DMS114 treated with DMSO at 0.1 percent for 48 hours (cell line): ENCODE data around the gene GZMM.

Experiments
- DNase-seq: peaks from one replicate; lab custom pipeline; 2025; ENCODE audit not compliant: unreplicated experiment; lab: John Stamatoyannopoulos, UW

GZMM gene

DNA sequence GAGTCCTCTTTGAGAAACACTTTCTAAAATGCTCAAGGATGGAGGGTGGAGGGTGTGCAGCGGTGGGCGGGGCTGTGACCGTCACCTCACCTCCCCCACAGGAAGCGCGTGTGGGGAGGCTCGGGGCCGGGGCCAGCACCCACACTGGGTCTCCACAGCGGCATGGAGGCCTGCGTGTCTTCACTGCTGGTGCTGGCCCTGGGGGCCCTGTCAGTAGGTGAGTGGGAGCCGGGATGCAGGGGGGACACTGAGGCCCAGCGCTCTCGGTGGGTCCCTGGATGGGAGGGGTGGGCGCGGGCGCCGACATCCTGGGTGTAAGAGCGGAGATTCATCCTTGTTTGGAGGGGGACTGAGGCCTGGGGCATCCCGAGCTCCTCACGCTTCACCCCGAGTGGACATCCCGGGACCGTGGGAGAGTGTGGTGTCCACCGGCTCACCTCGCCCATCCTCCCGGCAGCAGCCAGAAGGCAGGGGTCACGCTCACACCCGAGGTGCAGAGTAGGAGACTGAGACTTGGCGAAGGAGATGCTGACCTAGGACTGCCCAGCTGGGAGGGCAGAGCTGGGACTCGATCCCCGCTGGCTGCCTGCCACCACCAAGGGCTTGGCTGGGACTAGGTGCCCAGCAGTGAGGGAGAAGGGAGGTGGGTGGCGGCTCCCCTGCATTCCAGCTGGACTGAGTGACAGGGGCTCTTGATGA is at the start of gene GZMM:
Gene GZMM (plus strand): TSS at position 144 of the 699 bp plus-strand sequence. CDS start 19 bp downstream, at position 163.
- DNase-seq = no peak

DNA sequence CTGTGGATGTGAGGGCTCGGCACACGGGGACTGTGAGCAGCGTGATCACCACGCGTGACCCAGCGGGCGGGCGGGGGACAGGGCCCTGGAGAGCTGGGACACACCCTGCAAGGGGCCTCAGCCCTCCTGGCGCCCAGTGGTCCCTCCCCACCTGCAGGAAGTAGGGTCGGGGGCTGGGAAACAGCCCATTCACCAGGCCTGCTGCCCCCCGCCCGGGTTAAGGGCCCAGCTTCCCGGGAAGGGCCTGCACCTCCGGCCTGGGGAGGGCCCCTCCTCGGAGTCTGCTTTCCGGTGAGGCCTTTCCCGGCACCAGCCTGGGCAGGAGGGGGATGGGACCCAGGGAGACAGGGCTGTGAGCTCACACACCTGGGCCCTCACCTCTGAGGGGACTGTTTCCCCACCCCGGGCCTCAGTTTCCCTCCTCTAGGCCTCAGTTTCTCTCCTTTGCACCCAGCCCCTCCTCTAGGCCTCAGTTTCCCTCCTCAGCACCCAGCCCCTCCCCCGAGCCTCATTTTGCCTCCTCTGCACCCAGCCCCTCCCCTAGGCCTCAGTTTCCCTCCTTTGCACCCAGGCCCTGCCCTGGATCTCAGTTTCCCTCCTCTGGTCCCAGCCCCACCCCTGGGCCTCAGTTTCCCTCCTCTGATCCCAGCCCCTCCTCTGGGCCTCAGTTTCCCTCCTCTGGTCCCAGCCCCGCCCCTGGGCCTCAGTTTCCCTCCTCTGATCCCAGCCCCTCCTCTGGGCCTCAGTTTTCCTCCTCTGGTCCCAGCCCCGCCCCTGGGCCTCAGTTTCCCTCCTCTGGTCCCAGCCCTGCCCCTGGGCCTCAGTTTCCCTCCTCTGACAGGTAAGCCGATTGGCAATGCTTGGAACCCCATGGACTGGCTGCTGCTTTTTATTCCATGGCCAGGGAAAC is 49.4 kb upstream of the GZMM start:
- DNase-seq = no peak

DNA sequence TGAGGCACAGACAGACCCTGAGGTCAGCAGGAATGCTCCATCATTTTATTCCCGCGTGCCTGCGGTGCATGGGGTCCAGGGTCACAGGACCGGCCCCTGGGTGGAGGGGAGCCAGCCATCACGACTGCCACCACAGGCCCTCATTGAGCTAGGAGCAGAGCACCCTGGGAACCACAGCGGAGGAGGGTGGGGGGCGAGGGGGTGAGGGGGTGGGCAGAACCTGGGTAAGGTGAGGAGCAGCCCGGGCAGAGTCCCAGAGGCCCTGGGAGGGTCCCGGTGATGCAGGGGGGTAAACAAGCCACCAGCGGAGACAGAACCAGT is 48.8 kb upstream of the GZMM start:
- no peak for DNase-seq

DNA sequence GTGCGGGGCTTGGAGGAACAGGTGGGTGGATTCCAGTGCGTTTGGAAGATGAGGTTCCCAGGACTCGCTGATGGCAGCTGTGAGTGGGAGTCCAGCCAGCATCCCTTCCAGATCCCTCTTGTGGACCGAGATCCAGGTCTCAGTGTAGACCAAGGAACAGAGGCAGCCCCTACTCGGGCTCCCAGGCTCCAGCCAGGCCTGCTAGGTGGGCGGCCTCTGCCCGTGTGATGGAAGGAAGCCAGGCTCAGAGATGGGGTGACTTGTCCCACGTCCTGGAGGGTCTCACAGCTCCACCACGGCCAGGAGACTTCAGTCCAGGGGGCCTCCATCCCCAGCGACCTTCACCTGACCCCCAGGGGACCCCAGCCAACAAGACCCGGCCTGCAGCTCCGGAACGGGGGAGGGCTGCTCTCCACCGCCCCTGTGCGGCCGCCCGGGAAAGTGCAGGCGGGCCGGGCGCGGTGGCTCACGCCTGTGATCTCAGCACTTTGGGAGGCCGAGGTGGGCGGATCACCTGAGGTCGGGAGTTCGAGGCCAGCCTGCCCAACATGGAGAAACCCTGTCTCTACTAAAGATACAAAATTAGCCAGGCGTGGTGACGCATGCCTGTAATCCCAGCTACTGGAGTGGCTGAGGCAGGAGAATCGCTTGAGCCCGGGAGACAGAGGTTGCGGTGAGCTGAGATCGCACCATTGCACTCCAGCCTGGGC is 48.3 kb upstream of the GZMM start:
- no peak for DNase-seq

DNA sequence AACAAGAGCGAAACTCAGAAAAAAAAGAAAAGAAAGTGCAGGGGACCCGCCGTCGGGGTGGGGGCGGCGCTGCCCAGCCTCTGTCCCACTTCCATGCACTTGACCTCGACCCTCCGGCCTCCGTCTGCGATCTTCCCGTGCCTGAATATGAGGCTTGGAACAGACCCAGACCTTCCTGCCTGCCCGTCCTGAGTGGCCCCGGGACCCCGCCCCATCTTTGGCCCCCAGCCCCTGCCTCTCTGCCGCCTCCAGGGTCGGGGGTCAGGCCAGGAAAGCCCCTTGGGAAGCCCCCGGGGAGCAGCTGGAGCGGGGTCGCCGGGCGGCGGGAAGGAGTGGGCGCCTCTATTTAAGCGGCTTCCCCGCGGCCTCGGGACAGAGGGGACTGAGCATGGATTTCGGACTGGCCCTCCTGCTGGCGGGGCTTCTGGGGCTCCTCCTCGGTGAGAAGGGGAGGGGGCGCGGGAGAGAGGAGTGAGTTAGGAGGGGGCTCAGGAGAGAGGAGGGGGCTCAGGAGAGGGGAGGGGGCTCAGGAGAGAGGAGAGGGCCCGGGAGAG is 47.7 kb upstream of the GZMM start, which contains the start of gene MADCAM1:
Gene MADCAM1 (plus strand): TSS at position 375 of the 554 bp plus-strand sequence. CDS start 14 bp downstream, at position 389.
- no peak for DNase-seq

DNA sequence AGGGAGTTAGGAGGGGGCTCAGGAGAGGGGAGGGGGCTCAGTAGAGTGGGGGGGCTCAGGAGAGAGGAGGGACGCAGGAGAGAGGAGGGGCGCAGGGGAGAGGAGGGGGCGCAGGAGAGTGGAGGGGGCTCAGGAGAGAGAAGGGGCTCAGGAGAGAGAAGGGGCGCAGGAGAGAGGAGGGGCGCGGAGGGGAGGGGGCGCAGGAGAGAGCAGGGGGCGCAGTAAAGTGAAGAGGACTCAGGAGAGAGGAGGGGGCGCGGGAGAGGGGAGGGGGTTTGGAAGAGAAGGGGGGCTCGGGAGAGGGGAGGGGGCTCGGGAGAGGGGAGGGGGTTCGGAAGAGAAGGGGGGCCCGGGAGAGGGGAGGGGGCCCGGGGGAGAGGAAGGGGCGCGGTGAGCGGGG is 46.9 kb upstream of the GZMM start:
- DNase-seq = no peak

DNA sequence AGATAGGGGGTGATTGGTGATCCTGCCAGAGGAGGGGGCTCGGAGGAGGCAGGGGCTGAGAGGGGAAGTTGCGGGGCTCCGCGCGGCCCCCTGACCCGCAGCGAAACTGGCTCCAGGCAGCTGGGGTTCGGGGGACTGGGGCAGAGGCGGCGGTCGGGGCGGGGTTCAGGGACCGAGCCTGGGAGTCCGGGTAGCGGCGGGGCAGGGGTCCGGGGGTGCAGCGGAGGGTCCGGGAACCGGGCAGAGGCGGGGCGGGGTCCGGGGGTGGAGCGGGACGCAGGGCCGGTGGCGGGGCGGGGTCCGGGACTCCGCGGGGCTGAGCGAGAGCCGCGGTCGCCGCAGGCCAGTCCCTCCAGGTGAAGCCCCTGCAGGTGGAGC is 46.4 kb upstream of the GZMM start:
- no peak for DNase-seq

DNA sequence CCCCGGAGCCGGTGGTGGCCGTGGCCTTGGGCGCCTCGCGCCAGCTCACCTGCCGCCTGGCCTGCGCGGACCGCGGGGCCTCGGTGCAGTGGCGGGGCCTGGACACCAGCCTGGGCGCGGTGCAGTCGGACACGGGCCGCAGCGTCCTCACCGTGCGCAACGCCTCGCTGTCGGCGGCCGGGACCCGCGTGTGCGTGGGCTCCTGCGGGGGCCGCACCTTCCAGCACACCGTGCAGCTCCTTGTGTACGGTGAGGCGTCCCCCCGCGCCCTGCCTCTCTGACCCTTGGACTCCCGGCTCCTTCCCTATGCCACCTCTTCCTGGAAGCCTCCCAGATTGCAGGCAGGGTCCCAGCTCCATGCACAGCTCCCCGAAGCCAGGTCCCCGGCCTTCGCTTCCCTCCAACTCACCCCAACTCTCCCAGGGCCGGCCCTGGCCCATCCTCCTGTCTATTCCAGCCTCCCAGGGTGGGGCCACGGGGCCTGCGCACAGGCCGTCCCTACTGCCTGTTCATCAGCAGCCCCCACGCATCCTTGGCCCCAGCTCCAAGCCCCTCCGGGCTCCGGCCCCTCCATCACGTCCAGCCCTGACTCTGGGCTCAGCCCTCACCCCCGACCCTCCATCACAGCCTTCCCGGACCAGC is 45.9 kb upstream of the GZMM start:
- DNase-seq = no peak

DNA sequence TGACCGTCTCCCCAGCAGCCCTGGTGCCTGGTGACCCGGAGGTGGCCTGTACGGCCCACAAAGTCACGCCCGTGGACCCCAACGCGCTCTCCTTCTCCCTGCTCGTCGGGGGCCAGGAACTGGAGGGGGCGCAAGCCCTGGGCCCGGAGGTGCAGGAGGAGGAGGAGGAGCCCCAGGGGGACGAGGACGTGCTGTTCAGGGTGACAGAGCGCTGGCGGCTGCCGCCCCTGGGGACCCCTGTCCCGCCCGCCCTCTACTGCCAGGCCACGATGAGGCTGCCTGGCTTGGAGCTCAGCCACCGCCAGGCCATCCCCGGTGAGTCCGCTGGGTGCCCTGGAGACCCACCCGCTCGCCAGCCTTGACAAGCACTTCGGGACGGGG is 45.4 kb upstream of the GZMM start:
- no peak for DNase-seq

DNA sequence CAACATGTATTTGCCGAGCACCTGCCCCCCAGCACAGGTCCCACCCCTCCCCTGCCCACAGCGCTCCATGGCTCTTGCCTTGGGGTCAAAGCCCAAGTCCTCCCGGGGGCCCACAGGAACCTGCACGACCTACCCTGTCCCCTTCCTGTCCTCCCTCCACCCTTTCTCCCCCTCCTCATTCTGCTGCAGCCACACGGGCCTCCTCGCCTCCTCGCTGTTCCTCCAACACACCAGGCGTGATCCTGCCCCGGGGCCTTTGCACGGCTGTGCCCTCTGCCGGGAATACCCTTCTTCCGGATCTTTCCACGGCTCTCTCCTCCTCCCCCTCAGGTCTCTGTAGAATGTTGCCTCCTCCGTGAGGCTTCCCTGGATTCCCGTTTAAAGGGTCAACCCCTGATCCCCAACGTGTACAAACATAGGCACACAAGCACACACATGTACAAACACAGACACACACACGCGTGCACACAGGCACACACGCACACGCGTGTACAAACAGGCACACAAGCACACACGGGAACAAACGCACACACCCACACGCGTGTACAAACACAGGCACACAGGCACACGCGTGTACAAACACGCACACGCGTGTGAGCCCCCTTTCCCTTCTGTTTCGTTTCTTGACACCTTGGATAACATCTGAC is 44.8 kb upstream of the GZMM start:
- DNase-seq = no peak

DNA sequence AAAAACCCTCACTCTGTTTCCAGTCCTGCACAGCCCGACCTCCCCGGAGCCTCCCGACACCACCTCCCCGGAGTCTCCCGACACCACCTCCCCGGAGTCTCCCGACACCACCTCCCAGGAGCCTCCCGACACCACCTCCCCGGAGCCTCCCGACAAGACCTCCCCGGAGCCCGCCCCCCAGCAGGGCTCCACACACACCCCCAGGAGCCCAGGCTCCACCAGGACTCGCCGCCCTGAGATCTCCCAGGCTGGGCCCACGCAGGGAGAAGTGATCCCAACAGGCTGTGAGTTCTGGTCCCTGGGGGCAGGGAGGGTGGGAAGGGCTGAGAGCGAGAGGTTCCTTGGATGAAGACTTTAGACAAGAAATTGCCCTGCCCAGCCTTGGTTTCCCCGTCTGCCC is 42.2 kb upstream of the GZMM start:
- DNase-seq = no peak

DNA sequence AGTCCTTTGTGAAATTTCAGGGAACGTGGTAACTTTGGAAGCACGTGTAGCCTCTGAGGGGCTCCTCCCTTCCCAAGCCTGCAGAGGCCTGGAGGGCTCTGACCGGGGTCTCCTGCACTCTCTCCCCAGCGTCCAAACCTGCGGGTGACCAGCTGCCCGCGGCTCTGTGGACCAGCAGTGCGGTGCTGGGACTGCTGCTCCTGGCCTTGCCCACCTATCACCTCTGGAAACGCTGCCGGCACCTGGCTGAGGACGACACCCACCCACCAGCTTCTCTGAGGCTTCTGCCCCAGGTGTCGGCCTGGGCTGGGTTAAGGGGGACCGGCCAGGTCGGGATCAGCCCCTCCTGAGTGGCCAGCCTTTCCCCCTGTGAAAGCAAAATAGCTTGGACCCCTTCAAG is 39.2 kb upstream of the GZMM start:
- DNase-seq = no peak

DNA sequence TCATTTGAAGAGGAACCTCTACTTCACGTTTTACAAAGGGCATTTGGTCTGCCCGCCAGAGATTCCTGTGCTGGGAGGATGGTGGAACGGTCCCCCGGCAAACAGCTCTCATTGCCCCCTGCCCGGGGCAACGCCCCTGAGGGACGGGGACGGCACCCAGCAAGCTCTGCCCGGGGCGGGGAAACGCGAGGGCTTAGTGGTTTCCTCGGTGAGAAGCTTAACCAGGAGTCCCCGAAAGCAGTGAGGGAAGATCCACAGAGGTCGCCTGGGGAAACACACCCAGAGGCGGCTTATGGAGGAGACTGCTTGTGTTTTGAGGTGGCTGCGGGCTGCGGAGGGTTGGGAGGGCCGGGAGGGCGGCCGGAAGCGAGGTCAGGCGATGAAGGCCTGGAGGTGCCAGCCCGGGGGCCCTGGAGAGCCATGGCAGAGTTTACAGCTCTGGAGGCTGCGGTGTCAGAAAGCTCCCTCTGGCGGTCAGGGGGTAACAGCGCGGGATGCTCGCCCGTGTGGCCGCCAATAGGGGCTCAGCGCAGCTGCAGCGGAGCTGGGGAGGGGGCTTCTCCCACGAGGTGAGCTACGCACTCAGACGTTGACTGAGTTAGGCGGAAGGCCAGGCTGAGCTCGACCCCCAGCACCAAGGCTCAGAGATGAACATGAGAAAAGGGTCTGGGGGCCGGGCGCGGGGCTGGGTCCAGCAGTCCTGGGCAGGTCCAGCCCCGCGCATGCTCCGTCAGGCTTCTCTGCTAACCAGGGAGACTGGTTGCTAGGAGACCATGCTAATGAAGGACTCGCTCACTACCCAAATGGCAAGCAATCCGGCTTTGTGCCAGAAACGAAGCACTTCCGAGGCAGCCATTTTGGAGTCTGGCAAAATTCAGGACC is 37.2 kb upstream of the GZMM start:
- DNase-seq = peak; percentile 93

DNA sequence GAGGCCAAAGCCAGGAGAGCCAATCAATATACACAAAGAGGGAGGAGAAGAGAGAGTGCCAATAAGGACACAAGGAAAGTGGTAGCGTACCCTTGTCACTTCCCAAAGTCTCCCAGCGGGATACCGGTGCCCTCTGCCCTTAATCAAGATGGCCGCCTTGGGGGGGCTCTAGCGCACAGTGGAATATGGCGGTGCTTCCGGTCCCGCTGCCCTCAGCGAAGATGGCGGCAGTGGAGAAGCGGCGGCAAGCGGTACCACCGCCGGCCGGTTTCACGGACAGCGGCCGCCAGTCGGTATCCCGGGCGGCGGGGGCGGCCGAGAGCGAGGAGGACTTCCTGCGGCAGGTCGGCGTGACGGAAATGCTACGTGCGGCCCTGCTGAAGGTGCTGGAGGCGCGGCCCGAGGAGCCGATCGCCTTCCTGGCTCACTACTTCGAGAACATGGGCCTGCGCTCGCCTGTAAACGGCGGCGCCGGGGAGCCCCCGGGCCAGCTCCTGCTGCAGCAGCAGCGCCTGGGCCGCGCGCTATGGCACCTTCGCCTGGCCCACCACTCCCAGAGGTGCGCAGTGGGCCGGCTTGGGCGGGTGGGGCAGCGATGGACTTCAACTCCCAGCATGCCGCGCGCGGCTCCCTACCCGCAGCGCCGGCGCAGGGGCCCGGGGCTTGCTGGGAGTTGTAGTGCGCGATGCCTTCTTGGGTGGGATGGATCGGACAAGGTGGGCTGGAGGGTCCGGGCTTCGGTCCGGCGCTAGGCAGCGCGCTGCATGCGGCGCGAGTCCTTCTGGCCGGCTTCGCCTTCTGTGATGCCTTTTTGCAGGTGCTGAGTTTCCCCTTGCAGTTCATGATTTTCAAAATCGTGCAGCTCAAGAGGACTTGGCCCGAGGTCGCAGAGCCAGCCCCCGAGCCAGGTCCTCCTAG is 36.3 kb upstream of the GZMM start, which contains the start of gene TPGS1:
Gene TPGS1 (plus strand): TSS at position 212 of the 918 bp plus-strand sequence. CDS start 10 bp downstream, at position 222.
- peak; percentile 53 for DNase-seq

DNA sequence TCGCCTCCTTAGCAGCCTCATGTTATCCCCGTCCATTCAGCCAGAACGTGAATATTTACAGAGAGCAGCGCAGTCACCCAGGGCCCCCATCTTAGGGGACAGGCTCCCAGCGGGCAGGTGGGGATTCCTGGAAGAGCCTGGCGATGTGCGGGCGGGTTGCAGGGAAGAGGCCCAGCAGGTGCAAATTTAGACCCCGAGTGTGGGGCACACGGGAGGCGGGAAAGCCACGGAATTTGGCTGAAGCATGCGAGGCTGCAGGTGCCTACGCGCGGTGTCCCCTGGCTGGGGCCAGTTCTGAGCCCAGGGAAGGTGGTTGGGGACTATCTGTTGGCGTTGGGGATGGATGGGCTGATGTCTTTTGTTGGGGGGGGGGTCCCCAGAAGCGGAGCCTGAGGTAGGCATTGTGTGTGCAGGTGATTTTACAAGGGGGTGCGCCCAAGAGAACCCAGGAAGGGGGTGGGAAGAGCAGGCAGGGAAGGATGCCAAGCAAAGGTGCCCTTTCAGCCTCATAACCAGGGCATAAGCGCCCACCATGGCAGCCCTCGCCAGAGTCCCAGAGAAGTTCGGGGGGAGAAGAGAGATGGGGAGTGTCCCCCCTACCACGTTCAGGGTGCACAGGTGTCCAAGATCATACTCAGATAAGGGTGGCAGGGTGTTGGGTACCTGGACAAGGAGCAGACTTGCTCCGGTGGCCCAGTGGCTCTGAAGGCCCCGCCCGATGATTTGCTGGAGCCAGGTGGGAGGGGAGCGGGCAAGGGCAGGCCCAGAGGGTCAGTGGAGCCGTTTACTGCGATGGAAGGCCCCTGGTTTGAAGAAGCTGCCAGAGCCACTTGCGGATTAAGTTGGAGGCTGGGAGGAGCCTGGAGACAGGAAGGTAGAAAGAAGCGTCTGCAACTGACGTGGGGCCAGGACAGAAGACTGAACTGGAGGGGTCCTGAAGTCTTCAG is 35.4 kb upstream of the GZMM start:
- no peak for DNase-seq

DNA sequence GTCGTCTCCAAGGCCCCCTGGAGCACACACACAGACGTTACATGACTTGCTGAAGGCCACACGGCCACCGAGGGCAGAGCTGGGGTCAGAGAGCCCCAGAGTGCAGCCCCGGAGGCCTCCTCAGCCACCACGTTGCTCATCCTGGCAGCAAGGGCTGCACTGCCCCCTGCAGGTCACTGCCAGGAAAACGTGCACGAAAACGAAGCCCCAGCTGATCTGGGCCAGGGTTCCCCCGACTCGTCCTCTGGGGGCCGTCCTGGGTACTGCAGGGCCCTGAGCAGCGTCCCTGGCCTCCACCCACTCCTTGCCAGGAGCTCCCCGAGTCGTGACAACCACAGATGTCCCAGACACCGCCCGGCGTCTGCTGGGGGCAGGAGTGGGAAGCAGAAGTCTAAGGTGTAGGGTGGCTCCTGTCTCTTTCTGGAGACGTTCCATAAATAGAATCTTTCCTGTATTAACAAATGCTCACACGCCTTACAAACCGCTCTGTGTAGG is 33.2 kb upstream of the GZMM start:
- no peak for DNase-seq
